ENCODE results near the gene CNOT11.
"Not testable (repeated sequence)": the region's sequence is repeated elsewhere in the genome, so short reads cannot be mapped to it uniquely, and the experiment has no call there.

The CNOT11 gene

DNA sequence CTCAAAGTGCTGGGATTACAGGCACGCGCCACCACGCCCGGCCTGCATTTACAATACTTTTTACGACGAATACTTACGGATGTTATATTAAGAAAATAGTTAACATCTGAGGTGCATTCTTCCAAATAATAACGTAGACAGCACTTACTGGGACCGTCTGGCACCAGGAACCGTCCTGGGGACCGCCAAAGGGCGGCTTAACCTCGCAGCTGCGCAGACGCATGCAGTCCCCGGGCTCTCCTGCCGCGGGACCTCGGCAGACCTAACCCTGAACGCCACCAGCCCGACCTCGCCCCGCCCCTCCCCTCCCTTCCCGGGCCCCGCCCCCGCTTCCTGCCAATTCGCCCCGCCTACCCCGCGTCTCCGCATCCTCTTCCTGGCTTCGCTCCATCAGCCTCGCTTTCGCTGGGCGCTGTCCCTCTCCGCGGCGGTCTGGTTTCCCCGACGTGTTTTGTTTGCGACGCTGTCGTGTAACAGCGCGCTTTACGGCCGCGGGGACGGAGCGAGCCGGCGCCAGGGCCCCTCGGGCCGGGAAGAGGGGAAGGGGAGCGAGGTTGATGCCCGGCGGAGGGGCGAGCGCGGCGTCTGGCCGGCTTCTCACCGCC, at the start of gene CNOT11:
Gene CNOT11 (plus strand): TSS at position 479 of the 605 bp plus-strand sequence. CDS start 79 bp downstream, at position 558.
- peak; percentile 99 for DNase-seq

DNA sequence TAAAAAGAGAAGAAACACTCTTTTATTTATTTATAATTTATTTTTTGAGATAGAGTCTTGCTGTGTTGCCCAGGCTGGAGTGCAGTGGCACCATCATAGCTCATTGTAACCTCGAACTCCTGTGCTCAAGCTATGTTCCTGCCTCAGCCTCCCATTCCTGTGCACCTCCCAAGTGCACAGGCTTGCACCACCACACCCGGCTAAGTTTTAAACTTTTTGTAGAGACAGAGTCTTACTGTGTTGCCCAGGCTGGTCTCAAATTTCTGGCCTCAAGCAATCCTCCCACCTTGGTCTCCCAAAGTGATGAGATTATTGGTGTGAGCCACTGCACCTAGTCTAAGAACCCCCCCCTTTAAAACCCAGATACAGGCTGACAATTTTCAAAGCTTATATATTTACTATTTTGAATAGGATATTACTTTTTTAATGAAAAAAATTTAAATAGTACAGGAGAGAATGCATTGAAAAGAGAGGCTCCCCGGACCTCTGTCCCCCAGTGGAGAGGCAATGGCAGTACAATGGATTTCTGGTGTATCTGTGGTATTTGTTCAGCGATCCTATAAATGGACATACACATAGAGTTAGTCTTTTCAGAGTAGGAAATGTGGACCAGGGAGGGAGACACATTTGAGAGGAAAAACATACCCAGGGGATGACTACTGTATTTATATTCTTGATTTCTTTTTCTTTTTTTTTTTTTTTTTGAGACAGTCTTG, 48.1 kb upstream of the CNOT11 start:
- no peak for DNase-seq

DNA sequence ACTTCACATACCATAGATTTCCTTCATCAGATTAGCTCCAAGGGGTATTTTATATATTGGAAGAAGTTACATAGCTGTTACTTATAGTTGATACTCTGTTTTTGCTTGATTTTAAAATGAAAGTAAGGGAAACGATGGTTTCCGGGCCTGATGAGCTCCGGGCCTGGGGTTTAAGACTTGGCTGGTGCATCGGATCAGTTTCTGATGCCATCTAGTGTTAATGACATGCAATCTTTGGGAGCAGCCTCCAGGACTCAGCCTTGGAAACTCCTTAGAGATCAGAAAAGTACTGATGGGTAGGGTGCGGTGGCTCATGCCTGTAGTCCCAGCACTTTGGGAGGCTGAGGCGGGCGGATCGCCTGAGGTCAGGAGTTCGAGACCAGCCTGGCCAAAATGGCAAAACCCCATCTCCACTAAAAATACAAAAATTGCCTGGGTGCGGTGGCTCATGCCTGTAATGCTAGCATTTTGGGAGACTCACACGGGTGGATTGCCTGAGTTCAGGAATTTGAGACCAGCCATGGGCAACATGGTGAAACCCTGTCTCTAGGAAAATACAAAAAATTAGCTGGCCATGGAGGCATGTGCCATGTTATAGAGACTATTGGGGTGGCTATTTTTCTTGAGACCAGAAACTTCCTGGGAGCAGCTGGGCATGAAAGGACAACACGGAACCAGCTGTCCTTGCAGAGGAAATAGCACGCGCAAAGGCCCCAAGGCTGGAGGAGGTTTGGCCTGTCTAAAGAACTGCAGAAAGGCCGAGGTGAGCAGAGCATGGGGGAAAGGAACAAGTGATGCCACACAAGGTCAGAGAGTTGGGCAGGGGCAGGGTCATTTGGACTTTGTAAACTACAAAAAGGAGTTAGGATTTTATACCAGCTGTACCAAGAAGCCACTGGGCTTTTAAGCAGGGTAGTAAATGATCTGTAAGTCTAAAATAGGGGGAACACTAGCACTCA, 46.9 kb upstream of the CNOT11 start:
- peak; percentile 68 for DNase-seq

DNA sequence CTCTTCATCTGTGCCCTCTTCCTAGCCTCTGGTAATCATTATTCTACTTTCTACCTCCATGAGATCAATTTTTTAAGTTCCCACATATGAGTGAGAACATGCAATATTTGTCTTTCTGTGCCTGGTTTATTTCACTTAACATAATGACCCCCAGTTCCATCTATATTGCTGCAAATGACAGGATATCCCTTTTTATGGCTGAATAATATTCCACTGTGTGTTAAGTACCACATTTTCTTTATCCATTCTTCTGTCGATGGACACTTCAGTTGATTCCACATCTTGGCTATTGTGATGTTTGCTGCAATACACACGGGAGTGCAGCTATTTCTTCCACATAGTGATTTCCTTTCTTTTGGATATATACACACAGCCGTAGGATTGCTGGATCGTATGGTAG, 43.9 kb upstream of the CNOT11 start:
- DNase-seq = no peak

DNA sequence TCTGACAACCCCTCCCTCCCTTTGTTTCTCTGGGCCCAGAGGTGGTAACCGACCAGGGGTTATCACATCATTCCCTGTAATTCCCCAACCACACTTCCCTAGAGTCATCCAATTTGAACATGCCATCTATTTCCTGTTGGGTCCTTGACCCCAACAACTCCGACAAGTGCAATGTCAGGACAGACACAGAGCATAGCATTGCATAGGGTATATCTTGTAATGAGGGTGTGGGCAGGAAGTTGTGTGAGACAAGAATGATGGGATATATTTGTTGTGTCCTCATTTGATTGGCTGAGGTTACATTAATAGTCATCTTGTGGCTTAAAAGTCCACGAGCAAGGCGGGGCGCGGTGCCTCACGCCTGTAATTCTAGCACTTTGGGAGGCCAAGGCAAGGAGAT, 33.4 kb upstream of the CNOT11 start:
- no peak for DNase-seq

DNA sequence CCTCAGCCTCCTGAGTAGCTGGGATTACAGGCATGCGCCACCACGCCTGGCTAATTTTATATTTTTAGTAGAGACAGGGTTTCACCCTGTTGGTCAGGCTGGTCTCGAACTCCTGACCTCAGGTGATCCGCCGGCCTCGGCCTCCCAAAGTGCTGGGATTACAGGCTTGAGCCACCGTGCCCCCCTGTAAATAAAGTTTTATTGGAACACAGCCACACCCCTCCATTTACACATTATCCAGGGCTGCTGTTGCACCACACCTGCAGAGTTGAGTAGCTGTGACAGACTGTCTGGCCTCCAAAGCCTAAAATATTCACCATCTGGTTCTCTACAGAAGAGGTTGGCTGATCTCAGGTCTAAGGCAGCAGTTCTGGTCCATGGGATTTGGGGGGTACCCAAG, 32.6 kb upstream of the CNOT11 start:
- DNase-seq = not testable (repeated sequence)

DNA sequence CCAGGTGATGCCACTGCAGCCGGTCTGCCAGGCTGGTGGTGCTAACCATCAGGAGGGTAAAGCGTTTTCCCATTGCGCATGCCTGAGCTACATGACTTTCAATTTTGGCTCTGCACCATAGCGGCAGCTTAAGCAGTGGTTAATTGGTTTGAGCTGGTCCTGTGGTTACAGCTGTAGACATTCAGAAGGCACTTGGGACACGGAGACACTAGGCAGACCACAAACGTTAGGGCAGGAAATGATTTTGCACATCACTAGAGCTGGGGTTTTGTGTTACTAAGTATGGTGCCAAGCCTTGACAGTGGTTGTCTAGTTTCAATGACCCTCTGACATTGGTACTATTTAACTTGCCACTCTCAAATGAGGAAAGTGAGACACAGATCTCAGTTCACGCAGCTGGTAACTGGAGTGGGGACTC, 28.9 kb upstream of the CNOT11 start:
- DNase-seq = peak; percentile 71

DNA sequence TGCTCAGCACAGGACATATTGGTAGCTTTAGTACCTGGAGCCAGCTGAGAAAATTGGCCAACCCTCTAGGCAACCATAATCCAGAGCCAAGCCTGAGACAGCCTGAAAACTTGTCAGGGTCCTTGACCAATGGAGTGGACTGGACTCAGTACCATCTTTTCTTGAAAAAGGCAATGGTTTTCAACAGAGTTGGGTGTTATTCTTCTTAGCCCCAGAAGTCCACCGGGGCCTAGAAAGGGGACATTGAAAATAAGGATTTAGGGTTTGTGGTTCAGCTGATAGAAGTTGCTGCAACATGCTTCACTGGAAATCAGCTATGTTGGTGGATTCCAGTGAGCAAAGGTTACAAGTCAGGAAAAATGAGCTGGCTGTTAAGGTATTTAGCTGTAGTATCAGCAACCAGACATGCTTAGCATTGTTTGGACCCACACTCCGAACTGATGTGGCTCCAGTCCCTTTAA, 22.1 kb upstream of the CNOT11 start:
- no peak for DNase-seq

DNA sequence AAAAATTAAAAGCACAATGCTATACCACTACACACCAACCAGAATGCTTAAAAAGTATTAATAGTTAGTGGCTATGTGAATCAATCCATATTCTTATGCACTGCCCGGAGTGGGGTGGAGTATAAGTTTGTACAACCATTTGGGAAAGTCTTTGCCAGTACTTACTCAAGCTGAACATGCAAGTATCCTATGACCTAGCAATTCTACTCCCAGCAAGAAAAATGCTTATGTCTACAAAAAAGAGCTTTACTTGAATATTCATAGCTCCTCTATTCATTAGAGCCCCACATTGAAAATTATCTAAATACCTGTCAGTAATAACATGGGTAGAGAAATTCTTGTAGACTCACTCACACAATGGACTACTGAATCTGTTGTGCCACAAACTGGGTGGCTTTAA, 21.4 kb upstream of the CNOT11 start:
- no peak for DNase-seq

DNA sequence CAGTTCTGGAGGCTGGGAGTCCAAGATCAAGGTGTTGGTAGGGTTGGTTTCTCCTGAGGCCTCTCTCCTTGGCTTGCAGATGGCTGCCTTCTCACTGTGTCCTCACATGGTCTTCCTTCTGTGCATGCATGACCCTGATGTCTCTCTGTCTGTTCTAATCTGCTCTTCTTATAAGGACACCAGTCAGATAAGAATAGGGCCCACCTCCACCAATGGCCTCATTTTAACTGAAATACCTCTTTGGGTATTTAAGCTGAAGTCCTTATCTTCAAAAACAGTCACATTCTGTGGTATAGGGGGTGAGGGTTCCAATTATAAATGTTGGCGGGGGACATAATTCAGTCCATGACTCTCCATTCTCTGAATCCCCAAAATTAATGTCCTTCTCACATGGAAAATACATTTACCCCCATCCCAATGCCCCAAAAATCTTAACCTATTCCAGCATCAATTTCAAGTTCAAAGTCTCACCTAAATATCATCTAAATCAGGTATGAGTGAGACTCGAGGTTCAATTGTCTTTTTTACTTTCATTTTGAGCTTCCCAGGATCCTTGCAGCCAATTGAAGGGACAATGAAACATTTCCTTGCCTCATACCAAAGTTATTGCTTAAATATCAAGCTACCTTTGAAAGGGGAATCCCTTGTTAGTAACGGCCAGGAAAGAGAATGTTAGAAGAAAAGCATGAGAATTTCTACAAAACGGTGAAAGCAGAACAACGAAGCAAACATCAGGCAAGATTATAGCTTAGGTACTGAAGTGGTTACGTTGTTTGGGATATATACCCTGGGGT, 20.6 kb upstream of the CNOT11 start:
- no peak for DNase-seq

DNA sequence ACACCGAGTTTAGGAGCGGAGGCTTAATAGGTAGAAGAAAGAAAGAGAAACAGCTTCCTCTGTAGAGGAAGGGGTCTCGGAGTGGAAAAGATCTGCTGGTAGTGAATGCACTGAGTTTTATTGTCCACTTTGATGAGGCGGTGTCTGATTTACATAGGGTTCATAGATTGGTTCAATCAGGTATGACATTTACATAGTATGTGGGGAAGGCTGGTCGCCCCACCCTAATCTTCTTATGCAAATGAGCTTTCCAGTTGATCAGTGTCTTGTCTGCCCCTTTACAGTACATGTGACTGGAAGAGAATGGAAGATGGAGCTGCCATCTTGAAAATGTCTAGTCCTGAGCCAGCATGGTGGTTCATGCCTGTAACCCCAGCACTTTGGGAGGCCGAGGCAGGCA, 19.9 kb upstream of the CNOT11 start:
- DNase-seq = no peak

DNA sequence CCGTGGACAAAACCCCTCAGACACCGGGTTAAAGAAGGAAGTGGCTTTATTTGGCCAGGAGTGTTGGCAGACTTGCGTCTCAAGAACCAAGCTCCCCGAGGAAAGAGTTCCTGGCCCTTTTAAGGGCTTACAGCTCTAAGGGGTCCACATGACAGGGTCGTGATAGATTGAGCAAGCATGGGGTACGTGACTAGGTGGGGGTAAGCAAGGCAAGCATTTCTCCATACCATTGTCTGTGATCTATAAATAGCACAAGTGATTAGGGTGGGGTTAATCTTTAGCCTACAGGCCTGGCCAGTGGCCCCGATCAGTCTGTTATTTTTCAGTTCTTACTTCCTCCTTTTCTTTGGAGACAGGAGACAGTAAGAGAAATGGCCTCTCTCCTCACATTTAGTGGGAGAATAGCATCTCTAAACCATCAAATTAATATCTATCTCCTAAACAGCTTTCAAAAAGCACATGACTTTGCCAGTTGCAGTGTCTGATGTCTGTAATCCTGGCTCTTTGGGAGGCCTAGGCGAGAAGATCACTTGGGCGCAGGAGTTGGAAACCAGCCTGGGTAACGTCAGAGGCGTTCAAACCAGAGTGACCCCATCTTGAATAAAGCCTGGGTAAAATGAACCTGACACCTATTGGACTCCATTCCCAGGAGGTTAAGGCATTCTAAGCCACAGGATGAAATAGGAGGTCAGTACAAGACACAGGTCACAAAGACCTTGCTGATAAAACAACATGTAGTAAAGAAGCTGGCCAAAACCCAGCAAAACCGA, 18.3 kb upstream of the CNOT11 start:
- no peak for DNase-seq

DNA sequence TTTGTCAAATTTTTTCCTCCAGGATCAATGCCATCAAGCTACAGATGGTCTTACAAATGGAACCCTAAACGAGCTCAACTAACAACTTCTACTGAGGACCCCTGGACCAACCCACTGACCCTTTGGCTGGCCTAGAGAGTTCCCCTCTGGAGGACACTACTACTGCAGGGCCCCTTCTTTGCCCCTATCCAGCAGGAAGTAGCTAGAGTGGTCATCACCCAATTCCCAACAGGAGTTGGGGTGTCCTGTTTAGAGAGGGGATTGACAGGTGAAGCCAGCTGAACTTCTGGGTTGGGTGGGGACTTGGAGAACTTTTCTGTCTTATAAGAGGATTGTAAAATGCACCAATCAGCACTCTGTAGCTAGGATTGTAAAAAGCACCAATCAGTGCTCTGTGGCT, 16.7 kb upstream of the CNOT11 start:
- not testable (repeated sequence) for DNase-seq

DNA sequence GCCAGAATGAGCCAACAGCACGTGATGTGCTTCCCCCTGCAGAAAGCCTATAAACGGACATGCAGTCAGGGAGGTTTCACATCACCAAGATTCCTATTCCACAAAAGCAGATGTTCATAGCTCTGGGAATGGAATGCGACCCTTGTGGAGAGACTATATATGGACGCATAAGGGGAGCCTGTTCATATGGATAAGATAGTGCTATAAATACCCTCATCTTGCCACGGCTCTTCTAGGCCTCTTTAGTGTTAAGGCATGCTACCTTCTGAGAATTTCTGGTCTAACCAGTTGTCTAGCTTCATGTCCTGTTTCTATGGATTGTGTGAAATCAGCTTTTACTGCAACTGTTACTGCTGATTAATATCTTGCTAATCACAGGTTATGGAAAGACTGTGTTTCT, 14.7 kb upstream of the CNOT11 start:
- not testable (repeated sequence) for DNase-seq

DNA sequence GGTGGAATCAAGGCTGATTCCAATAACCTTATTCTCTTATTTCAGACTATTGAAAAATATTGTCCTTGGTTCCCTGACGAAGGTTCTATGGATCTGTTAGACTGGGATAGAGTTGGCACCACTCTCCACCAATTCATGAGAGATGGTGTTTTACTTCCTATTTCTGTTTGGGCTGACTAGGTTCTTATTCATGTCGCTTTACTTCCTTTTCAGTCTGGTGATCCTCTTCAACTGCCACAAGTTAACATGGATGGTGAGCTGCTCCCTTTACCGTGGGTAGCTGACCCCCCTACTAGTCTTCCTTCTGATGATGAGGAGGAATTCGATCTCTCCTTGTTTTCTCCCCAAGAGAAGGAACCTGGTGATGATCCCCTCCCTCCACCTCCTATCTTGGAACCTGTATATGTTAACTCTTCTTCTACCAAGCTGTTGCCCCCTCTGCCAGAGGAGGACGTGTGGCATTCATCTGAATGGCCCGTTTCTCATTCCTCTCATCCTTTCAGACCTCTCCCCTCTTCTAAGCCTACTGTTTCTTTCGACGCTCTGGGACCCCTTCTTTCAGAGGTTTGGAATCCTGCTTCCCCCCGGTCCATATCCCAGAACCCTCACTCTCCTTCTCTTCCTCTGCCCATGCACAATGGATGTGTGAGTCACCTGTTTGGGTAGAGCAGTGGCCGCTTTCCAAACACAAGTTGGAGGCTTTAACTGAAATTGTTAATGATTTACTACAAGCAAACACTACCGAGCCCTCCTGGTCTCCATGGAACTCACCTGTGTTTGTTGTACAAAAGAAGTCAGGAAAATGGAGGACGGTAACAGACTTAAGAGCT, 13.5 kb upstream of the CNOT11 start:
- no peak for DNase-seq

DNA sequence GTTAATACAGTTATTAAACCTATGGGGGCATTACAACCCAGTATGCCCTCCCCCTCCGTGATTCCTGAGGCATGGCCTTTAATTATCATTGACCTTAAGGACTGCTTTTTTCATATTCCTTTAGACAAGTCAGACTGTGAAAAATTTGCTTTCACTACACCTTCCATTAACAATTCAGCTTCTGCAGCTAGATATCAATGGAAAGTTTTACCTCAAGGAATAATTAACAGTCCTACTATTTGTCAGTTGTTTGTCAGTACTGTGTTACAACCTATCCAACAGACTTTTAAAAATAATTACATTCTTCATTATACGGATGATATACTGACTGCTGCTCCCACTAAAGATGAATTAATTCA, 12.9 kb upstream of the CNOT11 start:
- DNase-seq = not testable (repeated sequence)

DNA sequence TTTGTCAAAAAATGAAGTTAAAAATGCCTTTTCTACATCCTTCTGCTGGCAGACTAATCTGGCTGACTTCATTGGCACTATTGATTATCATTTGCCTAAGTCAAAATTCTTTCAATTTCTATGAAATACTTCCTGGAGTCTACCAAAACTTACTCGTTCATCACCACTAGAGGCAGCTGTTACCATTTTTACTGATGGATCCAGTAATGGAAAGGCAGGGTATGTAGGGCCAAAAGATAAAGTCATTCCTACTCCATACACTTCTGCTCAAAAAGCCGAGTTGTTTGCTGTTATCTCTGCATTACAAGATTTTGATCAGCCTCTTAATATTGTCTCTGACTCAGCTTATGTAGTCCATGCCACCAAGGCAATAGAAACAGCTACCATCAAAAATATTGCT, 12.0 kb upstream of the CNOT11 start:
- DNase-seq = peak; percentile 48

DNA sequence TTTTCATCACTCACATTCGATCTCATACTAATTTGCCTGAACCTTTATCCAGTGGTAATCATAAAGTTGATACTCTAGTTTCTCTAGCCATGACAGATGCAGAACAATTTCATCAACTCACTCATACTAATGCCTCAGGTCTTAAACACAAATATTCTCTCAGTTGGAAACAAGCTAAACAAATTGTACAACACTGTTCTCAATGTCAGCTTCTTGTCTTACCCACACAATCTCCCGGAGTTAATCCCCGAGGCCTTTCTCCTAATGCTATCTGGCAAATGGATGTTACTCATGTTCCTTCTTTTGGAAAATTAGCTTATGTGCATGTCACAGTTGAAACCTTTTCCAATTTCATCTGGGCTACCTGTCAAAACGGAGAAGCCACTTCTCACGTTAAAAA, 11.5 kb upstream of the CNOT11 start:
- no peak for DNase-seq

DNA sequence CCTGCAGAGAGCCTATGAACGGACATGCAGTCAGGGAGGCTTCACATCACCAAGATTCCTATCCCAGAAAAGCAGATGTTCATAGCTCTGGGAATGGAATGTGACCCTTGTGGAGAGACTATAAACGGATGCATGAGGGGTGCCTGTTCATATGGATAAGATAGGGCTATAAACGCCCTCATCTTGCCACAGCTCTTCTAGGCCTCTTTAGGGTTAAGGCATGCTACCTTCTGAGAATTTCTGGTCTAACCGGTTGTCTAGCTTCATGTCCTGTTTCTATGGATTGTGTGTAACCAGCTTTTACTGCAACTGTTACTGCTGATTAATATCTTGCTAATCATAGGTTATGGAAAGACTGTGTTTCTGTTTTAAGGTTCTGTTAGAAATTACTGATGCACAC, 8.3 kb upstream of the CNOT11 start:
- DNase-seq = not testable (repeated sequence)

DNA sequence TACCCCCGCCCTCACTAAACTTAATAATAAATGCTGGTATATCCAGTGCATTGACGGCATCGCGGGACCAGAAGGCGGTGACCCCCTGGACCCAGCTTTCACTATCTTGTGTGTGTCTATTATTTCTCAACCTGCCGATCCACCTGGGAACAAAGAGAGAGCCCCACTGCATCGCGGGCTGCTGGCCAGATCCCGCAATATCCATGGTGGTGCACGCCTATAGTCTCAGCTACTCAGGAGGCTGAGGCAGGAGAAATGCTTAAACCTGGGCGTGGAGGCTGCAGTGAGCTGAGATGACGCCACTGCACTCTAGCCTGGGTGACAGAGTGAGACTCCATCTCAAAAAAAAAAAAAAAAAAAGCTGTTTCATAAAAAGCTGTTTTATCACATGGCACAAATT, 7.8 kb upstream of the CNOT11 start:
- not testable (repeated sequence) for DNase-seq

DNA sequence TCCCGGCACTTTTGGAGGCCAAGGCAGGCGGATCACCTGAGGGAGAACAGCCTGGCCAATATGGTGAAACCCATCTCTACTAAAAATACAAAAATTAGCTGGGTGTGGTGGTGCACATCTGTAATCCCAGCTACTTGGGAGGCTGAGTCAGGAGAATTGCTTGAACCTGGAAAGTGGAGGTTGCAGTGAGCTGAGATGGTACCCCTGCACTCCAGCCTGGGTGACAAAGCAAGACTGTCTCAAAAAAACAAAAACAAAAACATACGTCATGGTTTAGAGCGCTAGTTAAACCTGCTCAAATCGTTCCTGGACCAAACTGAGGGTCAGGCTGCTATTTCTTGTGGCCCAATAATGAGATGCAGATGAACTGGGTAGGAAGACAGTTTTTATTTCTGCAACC, 7.2 kb upstream of the CNOT11 start:
- DNase-seq = not testable (repeated sequence)

All from CD4-positive, alpha-beta T cell treated with Interleukin-17A for 1 hour (primary cell).